HEK293 (cell line): ENCODE results near the gene NFIL3.

Experiments used
- EGR2 ChIP-seq: fragments of 450-650 bp; formaldehyde crosslinking; IDR thresholded peaks from 2 replicates; pipeline ENCODE4 v1.5.1; 2016; ENCODE audit warnings: low read depth, missing biosample characterization, missing genetic modification characterization
- GLIS1 ChIP-seq: fragments of 450-650 bp; formaldehyde crosslinking; IDR thresholded peaks from 2 replicates; pipeline ENCODE4 v1.5.1; 2016; ENCODE audit warnings: missing biosample characterization, missing genetic modification characterization
- IKZF3 ChIP-seq: fragments of 450-650 bp; IDR thresholded peaks from 2 replicates; pipeline ENCODE4 v1.5.0; 2018; ENCODE audit warnings: missing biosample characterization, mild to moderate bottlenecking, missing genetic modification characterization, moderate library complexity
- PRDM6 ChIP-seq: fragments of 450-650 bp; formaldehyde crosslinking; IDR thresholded peaks from 2 replicates; pipeline ENCODE4 v1.5.1; 2017; ENCODE audit warnings: missing biosample characterization, missing genetic modification characterization
- TCF7L2 ChIP-seq: IDR thresholded peaks from 2 replicates; pipeline ENCODE4 v1.6.1; 2011; ENCODE audit warnings: low read depth, mild to moderate bottlenecking, inconsistent platforms, low read length, moderate library complexity, borderline replicate concordance
- YY2 ChIP-seq: fragments of 450-650 bp; formaldehyde crosslinking; IDR thresholded peaks from 2 replicates; pipeline ENCODE4 v1.5.1; 2016; ENCODE audit warnings: missing biosample characterization, missing genetic modification characterization
- ZBTB10 ChIP-seq: fragments of 450-650 bp; formaldehyde crosslinking; IDR thresholded peaks from 2 replicates; pipeline ENCODE4 v1.5.1; 2016; ENCODE audit warnings: missing biosample characterization, missing genetic modification characterization
- ZNF2 ChIP-seq: fragments of 450-650 bp; formaldehyde crosslinking; IDR thresholded peaks from 2 replicates; pipeline ENCODE4 v1.5.1; 2016; ENCODE audit warnings: missing biosample characterization, missing genetic modification characterization
- ZNF23 ChIP-seq: fragments of 450-650 bp; formaldehyde crosslinking; IDR thresholded peaks from 2 replicates; pipeline ENCODE4 v1.5.1; 2016; ENCODE audit warnings: missing biosample characterization, missing genetic modification characterization, borderline replicate concordance
- ZNF266 ChIP-seq: fragments of 450-650 bp; formaldehyde crosslinking; IDR thresholded peaks from 2 replicates; pipeline ENCODE4 v1.5.1; 2016; ENCODE audit warnings: missing biosample characterization, missing genetic modification characterization, low read depth
- ZNF561 ChIP-seq: fragments of 450-650 bp; IDR thresholded peaks from 2 replicates; pipeline ENCODE4 v1.5.1; 2018; ENCODE audit warnings: missing biosample characterization, missing genetic modification characterization, borderline replicate concordance
- ZNF596 ChIP-seq: fragments of 450-650 bp; IDR thresholded peaks from 2 replicates; pipeline ENCODE4 v1.5.0; 2018; ENCODE audit warnings: missing biosample characterization, mild to moderate bottlenecking, missing genetic modification characterization, moderate library complexity
- ZNF610 ChIP-seq: fragments of 450-650 bp; formaldehyde crosslinking; IDR thresholded peaks from 2 replicates; pipeline ENCODE4 v1.5.1; 2016; ENCODE audit warnings: missing biosample characterization, missing genetic modification characterization, borderline replicate concordance
- ZNF629 ChIP-seq: fragments of 450-650 bp; formaldehyde crosslinking; IDR thresholded peaks from 2 replicates; pipeline ENCODE4 v1.5.1; 2017; ENCODE audit warnings: missing biosample characterization, missing genetic modification characterization
- ZNF639 ChIP-seq: fragments of 450-650 bp; formaldehyde crosslinking; IDR thresholded peaks from 2 replicates; pipeline ENCODE4 v1.5.1; 2016; ENCODE audit warnings: missing biosample characterization, missing genetic modification characterization
- ZNF664 ChIP-seq: fragments of 450-650 bp; formaldehyde crosslinking; IDR thresholded peaks from 2 replicates; pipeline ENCODE4 v1.5.1; 2016; ENCODE audit warnings: missing biosample characterization, missing genetic modification characterization
- ZNF707 ChIP-seq: fragments of 450-650 bp; formaldehyde crosslinking; IDR thresholded peaks from 2 replicates; pipeline ENCODE4 v1.5.1; 2016; ENCODE audit warnings: missing biosample characterization, missing genetic modification characterization
- ZNF76 ChIP-seq: fragments of 450-650 bp; formaldehyde crosslinking; IDR thresholded peaks from 2 replicates; pipeline ENCODE4; 2016; ENCODE audit warnings: low read depth, missing biosample characterization, missing genetic modification characterization, borderline replicate concordance
- ZNF837 ChIP-seq: fragments of 450-650 bp; formaldehyde crosslinking; IDR thresholded peaks from 2 replicates; pipeline ENCODE4 v1.5.1; 2016; ENCODE audit warnings: missing biosample characterization, missing genetic modification characterization
- ZXDB ChIP-seq: fragments of 450-650 bp; formaldehyde crosslinking; IDR thresholded peaks from 2 replicates; pipeline ENCODE4 v1.5.1; 2016; ENCODE audit warnings: missing biosample characterization, missing genetic modification characterization
- TF ChIP-seq, protein P1 (sequence below): fragments of 450-650 bp; formaldehyde crosslinking; IDR thresholded peaks from 2 replicates; pipeline ENCODE4 v1.5.1; 2016; ENCODE audit warnings: missing biosample characterization, missing genetic modification characterization, borderline replicate concordance
- TF ChIP-seq, protein P2 (sequence below): fragments of 450-650 bp; formaldehyde crosslinking; IDR thresholded peaks from 2 replicates; pipeline ENCODE4 v1.5.1; 2016; ENCODE audit warnings: missing biosample characterization, missing genetic modification characterization, borderline replicate concordance
- TF ChIP-seq, protein P3 (sequence below): fragments of 450-650 bp; formaldehyde crosslinking; IDR thresholded peaks from 2 replicates; pipeline ENCODE4 v1.5.1; 2017; ENCODE audit warnings: missing biosample characterization, missing genetic modification characterization
- TF ChIP-seq, protein P4 (sequence below): fragments of 450-650 bp; formaldehyde crosslinking; IDR thresholded peaks from 2 replicates; pipeline ENCODE4 v1.5.1; 2016; ENCODE audit warnings: missing biosample characterization, missing genetic modification characterization

Gene NFIL3

DNA sequence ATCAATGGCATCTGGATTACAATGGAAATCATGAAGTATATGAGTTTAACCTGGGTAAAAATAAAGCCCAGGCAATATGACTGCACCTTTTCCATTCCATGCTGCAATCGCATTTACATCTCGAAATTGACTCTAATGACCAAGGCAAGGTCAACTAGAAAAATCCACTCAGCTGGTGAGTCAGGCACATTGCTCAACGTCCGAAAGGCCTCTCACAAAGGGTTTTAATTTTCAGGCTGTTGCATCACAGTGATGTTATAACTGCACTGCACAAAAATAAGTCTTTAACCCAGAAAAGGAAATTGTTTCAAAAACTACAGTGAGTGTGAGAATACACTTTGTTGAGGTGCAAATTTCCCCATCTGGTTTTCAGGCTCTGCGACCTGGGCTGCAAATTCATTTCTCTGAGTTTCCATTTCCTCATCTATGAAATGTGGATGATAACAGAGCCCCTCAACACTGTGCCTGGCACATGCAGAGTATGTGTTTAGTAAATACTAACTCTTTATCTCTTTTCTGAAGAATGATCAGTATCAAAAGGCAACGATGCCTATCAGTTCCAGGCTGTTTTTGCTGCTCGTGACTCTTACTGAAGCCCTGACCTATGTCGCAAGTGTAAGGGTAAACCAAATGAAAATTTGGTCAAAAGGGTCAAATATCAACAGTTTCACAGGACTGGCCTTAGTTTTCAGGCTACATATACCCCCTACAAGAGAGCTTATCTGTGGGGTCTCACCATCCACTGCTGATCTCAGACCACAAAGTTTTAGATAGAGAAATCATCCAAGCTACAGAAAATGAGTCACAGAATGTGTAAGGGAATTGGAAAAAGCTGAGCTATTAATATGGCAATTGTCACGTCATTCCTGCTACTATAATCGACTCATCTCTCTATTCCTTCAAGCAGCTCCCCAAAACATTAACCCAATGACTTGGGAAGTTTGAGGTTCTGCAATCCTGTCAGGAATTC is 4.1 kb downstream of the NFIL3 start (continued):
- no peak for TF ChIP-seq EGR2 (tag by site-specific recombination)
- TF ChIP-seq, protein P1, sequence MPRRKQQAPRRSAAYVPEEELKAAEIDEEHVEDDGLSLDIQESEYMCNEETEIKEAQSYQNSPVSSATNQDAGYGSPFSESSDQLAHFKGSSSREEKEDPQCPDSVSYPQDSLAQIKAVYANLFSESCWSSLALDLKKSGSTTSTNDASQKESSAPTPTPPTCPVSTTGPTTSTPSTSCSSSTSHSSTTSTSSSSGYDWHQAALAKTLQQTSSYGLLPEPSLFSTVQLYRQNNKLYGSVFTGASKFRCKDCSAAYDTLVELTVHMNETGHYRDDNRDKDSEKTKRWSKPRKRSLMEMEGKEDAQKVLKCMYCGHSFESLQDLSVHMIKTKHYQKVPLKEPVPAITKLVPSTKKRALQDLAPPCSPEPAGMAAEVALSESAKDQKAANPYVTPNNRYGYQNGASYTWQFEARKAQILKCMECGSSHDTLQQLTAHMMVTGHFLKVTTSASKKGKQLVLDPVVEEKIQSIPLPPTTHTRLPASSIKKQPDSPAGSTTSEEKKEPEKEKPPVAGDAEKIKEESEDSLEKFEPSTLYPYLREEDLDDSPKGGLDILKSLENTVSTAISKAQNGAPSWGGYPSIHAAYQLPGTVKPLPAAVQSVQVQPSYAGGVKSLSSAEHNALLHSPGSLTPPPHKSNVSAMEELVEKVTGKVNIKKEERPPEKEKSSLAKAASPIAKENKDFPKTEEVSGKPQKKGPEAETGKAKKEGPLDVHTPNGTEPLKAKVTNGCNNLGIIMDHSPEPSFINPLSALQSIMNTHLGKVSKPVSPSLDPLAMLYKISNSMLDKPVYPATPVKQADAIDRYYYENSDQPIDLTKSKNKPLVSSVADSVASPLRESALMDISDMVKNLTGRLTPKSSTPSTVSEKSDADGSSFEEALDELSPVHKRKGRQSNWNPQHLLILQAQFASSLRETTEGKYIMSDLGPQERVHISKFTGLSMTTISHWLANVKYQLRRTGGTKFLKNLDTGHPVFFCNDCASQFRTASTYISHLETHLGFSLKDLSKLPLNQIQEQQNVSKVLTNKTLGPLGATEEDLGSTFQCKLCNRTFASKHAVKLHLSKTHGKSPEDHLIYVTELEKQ: no peak
- TF ChIP-seq, protein P2, sequence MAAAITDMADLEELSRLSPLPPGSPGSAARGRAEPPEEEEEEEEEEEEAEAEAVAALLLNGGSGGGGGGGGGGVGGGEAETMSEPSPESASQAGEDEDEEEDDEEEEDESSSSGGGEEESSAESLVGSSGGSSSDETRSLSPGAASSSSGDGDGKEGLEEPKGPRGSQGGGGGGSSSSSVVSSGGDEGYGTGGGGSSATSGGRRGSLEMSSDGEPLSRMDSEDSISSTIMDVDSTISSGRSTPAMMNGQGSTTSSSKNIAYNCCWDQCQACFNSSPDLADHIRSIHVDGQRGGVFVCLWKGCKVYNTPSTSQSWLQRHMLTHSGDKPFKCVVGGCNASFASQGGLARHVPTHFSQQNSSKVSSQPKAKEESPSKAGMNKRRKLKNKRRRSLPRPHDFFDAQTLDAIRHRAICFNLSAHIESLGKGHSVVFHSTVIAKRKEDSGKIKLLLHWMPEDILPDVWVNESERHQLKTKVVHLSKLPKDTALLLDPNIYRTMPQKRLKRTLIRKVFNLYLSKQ (tag by site-specific recombination): no peak
- no peak for TF ChIP-seq ZNF561 (tag by site-specific recombination)
- TF ChIP-seq ZNF23 (tag by site-specific recombination): no peak
- TF ChIP-seq, protein P3, sequence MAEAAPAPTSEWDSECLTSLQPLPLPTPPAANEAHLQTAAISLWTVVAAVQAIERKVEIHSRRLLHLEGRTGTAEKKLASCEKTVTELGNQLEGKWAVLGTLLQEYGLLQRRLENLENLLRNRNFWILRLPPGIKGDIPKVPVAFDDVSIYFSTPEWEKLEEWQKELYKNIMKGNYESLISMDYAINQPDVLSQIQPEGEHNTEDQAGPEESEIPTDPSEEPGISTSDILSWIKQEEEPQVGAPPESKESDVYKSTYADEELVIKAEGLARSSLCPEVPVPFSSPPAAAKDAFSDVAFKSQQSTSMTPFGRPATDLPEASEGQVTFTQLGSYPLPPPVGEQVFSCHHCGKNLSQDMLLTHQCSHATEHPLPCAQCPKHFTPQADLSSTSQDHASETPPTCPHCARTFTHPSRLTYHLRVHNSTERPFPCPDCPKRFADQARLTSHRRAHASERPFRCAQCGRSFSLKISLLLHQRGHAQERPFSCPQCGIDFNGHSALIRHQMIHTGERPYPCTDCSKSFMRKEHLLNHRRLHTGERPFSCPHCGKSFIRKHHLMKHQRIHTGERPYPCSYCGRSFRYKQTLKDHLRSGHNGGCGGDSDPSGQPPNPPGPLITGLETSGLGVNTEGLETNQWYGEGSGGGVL (tag by site-specific recombination): no peak
- no peak for TF ChIP-seq YY2 (tag by site-specific recombination)
- TF ChIP-seq ZNF707 (tag by site-specific recombination): no peak
- TF ChIP-seq ZXDB: no peak
- TF ChIP-seq IKZF3 (tag by site-specific recombination): no peak
- peak; percentile 86 for TF ChIP-seq ZNF629 (tag by site-specific recombination)
- no peak for TF ChIP-seq ZNF639
- peak; percentile 83 for TF ChIP-seq PRDM6 (tag by site-specific recombination)
- no peak for TF ChIP-seq ZNF664
- TF ChIP-seq ZNF2: no peak
- TF ChIP-seq ZNF837 (tag by site-specific recombination): no peak
- no peak for TF ChIP-seq ZNF266 (tag by site-specific recombination)
- TF ChIP-seq ZNF76 (tag by site-specific recombination): no peak
- TF ChIP-seq ZBTB10 (tag by site-specific recombination): no peak
- no peak for TF ChIP-seq GLIS1
- no peak for TF ChIP-seq ZNF610 (tag by site-specific recombination)
- no peak for TF ChIP-seq ZNF596 (tag by site-specific recombination)
- TF ChIP-seq TCF7L2: 0 out of 2 replicates have a peak, but pooled peaks have one; percentile 10
- TF ChIP-seq, protein P4, sequence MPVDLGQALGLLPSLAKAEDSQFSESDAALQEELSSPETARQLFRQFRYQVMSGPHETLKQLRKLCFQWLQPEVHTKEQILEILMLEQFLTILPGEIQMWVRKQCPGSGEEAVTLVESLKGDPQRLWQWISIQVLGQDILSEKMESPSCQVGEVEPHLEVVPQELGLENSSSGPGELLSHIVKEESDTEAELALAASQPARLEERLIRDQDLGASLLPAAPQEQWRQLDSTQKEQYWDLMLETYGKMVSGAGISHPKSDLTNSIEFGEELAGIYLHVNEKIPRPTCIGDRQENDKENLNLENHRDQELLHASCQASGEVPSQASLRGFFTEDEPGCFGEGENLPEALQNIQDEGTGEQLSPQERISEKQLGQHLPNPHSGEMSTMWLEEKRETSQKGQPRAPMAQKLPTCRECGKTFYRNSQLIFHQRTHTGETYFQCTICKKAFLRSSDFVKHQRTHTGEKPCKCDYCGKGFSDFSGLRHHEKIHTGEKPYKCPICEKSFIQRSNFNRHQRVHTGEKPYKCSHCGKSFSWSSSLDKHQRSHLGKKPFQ (tag by site-specific recombination): no peak
